Stimulated activated CD8-positive, alpha-beta memory T cell treated with anti-CD3 and anti-CD28 coated beads, Interleukin-12 subunit alpha, Interleukin-12 subunit beta, amount 100 ng/mL, for 4 hours (primary cell): ENCODE measurements around the gene SLC19A1.

Experiments
- DNase-seq: peaks from one replicate; pipeline ENCODE4 v3.0.0-alpha.2; 2020; ENCODE audit warnings: low read depth

The SLC19A1 gene

DNA sequence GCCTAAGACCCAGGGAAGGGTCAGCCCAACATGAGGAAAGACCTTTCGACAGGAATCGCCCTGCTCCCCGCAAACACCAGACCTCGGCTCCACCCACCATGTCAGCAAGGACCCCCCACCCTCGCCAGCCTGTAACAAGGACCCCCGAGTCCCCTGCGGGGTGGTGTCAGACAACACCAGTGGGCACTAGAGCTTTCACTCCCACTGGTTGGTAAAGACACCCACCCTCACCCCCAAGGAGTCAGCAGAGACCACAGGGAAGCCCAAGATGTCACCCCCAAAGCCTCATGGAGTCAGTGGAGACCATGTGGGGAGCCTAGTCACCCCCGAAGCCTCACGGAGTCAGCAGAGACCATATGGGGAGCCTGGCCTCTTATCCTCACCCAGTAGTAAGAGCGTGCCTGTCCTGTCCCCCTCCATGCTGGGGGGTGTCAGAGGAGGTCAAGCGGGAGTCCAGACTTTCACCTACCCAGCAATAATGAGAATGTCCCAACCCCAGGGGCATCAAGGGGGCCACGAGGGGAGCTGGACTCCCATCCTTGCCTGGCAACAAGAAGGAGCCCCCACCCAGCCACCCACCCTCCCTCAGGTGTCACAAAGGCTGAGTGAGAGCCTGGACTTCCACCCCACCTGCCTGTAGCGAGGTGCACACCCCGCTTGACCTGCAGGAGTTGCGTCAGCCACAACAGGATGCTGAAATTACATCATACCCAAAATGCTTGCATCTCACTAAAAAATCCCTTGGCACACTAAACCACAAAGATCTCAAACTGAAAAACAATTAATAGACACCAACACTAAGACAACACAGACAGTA, 24.8 kb downstream of the SLC19A1 start:
- DNase-seq: no peak

DNA sequence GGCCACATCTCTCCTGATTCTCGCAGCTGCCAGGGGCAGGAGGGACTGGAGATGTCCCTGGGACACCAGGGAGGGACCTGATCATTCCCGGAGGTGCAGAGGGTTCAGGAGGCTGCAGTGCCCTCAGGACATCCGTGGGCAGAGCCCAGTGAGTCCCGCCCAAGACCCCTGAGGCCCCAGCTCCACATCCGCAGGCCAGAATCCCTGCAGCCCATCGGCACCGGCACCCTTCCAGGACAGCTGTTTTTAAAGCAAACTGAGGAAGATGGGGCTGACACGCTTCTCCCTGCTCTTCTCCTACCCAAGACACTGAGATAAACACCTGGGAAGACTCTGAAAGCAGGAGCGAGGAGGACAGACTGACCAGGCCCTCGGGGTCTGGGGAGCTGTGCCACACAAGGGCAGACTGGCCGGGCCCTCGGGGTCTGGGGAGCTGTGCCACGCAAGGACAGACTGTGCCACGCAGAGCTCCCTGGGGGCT, 25.5 kb downstream of the SLC19A1 start:
- DNase-seq: no peak

DNA sequence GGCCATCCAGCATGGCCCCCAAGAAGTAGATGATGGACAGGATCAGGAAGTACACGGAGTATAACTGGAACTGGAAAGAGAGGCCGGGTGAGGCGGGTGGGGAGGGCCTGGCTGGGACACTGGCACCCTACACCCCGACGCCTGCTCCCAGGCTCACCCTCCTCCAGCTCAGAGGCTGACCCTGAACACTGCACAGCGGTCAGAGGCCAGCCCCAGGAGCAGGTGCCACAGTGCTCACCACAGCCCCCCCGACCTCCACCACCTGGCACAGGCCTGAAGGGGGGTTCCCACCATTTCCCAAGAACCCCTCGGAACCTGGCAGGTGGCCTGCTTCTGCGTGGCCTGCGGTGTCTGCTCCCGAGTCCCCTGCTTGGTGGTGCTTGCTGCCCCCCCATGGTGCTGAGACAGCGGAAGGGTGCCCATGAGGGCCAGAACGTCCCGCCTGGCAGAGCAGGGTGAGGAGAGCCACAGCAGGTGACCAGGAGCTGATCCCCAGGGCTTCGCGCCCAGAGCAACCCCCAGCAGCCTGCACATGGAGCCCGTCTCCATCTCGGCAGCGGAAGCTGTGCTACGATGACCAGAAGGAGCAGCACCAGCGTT, 26.1 kb downstream of the SLC19A1 start:
- no peak for DNase-seq

DNA sequence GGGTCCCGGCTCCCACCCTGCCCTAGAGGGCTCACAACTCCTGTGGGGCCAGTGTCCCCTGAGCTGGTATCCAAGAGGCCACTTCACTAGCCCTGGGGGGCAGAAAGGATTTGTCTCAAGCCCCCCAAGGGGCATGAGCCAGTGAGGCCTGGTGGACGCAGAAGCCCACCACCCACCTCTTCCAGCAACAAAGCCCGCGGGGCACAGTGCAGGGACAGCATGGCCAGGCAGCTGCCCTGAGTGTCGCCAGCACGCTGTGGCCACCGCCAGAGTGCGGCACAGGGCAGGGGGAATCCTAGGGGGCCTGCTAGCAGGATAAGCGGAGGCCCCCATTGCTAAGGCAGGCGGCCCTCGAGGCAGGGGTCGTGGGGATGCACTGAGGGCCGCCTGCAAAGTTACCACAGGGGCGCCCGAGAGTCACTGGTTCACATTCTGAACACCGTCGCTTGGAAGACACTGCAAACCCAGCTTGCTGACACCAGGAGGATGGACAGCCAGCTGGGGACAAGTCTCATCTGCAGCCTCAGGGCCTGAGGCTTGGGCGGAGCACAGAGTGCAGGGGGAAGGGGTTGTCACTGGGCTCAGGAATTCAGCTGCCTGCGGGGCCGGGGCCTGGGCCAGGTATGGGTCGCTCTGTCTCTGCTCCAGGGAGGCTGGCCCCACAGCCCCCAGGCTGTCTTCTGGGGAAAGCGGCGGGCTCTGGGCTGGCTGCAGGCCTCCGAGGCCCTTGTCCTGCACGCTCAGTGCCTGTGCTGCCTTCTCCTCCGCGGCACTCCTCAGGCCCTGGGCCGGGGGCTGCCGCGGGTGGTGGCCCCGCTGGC, 26.8 kb downstream of the SLC19A1 start:
- DNase-seq: no peak

DNA sequence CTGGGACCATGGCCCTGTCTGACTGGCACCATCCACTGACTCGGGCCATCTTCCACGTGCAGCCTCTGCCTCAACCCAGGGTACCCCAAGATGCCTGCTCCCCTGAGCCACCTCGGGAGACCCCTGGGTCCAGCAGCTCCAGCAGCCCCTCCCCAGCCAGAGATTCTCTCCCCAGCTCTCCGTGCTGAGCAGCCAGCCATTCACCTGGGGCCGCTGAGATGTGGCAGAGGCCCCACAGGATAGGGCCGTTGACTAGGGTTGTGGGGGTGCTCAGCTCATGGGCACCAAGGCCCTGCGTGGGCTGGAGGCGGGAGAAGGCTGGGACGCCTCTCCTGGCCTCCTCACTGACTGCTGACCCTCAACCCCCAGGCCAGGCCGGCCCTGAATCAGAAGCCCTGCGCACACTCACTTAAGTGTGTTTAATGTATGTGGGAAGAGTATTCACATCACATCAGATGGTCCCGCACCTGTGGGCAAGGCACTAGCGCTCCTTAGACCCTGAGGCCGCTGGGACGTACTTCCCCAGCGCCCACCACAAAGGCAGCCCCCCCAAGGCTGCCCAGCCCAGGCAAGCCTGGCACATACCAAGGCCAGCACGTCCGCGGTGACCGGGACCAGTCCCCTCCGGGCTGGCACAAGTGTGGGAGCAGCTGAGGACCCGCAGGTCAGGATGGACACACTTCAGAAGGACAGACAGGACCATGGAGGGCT, 27.8 kb downstream of the SLC19A1 start:
- no peak for DNase-seq

DNA sequence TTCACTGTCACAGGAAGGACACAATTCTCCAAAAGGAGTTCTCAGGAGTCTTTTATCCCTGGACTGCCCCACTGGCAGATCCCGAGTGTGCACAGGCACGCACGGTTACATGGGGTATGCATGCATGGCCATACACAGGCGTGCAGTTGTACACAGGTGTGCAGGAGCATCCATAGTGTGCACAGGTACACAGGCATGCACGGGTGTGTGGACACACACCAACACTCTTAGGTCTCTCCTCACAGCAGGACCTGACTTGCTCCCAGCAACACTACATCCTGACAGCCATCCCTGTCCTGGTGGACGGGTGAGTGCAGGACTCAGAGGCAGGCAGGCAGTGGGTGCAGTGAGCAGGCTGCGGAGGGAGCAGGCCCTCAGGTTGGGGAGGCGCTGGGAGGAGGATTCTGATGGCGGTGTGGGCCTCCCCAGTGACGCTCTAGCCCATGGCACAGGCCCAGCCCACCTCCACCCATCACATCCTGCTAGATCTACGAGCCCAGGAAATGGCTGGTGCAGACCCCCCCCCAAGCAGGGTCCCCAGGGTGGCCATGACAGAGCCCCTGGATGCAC, 28.4 kb downstream of the SLC19A1 start:
- no peak for DNase-seq

DNA sequence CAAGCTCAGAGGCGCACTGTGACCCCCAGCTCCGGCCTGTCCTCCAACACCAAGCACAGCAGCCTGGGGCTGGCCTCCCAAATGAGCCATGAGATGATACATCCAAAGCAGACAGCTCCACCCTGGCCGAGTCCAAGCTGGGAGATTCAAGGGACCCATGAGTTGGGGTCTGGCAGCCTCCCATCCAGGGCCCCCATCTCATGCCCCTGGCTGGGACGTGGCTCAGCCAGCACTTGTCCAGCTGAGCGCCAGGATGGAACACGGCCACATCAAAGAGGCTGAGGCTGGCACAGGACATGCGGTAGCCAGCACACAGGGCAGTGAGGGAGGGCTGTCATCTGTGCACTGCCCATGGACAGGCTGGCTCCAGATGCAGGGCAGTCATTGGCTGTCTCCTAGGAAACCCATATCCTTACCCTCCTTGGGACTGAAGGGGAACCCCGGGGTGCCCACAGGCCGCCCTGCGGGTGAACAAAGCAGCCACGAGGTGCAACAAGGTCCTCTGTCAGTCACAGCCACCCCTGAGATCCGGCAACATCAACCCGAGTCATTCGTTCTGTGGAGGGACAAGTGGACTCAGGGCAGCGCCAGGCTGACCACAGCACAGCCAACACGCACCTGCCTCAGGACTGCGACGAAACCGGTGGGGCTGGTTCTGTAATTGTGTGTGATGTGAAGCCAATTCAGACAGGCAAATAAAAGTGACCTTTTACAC, 29.1 kb downstream of the SLC19A1 start:
- DNase-seq: no peak

DNA sequence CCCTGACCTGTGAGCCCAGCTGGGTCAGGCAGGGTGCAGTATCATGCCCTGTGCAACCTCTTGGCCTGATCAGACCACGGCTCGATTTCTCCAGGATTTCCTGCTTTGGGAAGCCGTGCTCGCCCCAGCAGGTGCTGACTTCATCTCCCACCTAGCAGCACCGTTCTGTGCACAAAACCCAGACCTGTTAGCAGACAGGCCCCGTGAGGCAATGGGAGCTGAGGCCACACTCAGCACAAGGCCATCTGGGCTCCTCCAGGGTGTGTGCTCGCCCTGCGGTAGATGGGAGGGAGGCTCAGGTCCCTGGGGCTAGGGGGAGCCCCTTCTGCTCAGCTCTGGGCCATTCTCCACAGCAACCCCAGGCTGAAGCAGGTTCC, 29.6 kb downstream of the SLC19A1 start:
- DNase-seq: no peak

DNA sequence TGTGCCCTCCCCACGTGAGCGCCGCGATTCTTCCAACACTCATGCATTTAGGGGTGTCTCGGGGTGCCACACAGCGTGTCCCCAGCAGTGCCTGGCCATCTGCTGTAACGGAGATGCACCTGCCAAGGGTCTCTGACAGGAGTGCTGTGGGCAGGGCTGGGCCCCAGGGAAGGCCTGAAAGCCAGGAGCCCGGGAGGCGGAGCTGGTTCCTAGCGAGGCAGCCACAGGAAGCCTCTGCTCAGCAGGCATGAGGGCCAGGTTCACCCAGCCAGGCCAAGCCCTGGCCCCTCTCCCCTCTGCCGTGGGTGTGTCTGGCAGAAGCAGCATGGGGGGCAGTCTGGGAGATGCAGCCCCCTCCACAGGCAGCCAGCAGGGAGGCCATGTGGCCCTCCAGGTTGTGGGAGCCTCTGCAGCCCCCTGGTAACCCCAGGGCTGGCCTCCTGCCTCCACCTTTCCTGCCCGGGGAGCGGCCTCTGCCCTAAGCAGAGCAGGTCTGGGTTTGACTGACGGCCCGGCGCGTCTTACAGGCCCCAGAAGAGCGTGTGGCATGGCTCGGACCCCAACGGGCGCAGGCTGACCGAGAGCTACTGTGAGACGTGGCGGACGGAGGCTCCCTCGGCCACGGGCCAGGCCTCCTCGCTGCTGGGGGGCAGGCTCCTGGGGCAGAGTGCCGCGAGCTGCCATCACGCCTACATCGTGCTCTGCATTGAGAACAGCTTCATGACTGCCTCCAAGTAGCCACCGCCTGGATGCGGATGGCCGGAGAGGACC, 30.4 kb downstream of the SLC19A1 start:
- DNase-seq: no peak

DNA sequence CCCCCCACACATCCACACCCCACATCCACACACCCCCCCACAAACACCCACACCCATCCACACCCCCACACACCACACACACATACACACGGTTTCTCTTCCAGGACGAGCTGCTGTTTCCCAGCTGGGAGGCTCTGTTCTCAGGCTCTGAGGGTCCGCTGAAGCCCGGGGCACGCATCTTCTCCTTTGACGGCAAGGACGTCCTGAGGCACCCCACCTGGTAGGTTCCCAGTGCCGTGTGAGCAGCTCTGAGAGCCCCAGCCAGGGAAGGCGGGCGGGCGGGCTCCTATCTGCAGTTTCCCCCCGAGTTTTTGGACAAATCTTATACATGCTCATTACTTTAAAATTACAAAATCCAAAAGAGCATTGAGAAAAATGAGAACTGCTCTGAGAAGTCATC, 31.2 kb downstream of the SLC19A1 start:
- DNase-seq: no peak

DNA sequence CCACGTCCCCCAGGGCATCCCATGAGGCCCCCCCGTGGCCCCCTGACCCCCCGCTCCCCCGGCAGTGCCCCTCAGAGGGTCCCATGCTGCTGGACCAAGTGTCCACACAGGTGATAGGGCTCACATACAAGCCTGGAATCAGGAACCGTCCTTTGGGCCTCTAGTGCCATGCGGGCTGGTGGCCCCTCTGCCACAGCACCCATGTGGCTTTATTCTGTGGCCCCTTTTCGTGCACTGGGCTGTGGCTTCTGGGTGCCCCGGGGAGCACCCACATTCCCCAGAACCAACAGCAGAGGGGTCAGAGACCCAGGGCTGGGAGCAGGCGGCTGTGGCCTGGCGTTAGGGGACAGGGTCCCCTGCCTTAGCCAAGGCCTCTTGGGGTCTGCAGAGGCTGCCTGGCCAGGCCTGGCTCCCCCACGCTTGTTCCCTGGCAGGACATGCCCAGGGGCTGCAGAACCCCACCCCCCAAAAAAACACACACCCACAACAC, 31.7 kb downstream of the SLC19A1 start:
- DNase-seq: no peak

DNA sequence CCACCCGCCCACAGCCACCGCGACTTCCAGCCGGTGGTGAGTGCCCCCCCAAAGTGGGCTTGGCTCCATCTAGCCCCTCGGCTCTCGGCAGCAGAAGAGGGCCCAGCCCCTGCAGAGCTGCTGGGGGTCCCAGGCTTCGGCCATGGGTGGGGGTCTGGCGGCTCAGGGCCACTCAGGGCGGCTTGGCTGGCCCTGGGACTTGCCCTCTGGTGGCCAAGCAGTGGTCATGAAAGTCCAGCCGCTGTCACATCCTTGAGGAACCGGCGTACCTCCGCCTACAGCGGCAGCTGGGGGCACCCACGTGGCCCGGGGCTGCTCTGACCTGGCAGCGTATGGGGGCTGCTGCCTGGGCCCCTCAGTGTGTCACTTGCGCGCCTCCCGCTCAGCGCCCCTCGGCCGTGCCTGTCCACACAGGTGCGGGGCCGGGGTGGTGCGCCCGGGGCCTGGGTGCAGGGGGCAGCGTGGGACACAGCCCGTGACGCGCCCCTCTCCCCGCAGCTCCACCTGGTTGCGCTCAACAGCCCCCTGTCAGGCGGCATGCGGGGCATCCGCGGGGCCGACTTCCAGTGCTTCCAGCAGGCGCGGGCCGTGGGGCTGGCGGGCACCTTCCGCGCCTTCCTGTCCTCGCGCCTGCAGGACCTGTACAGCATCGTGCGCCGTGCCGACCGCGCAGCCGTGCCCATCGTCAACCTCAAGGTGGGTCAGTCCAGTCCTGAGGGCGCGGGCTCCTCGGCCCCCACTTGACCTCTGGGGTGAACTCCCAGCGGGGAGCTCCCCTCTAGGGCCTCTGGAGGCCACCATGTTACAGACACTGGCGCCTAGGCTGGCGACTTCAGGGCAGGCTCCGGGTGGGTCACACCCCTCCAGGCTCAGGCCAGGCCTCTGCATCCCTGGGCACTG, 32.4 kb downstream of the SLC19A1 start:
- DNase-seq: no peak

DNA sequence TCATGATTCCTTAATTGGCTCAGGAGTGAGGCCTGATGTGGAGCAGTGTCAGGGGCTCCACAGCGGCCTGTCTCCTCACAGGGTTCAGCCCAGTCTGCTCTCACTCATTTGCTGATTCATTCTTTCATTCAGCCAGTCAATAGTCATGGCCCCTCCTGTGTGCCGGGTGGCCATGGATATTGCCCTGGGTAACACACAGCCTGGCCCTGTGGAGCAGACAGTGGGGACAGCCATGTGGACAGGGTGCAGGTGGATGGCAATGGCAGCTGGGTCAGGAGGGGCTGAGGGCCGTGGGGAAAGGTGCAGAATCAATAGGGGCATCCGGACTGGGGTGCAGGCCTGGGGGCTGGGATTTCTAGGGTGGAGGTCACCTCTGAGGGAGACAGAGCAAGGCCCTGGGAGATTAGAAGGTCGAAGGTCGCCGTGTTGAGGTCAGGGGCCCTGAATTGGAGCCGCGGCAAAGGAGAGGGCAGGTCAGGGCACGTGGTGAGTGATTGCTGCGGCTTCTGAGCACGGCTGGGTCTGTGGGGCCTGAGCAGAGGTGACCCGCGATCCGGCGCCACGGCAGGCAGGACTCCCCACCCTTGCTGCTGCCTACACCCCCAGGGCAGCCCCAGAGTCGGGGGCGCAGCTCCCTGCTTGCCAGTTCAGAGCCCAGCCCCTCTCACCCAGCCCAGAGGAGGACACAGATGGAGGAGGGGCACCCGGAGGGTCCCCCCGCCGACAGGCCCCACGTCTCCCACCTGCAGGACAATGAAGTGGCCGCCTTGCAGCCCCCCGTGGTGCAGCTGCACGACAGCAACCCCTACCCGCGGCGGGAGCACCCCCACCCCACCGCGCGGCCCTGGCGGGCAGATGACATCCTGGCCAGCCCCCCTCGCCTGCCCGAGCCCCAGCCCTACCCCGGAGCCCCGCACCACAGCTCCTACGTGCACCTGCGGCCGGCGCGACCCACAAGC, 33.4 kb downstream of the SLC19A1 start:
- no peak for DNase-seq

DNA sequence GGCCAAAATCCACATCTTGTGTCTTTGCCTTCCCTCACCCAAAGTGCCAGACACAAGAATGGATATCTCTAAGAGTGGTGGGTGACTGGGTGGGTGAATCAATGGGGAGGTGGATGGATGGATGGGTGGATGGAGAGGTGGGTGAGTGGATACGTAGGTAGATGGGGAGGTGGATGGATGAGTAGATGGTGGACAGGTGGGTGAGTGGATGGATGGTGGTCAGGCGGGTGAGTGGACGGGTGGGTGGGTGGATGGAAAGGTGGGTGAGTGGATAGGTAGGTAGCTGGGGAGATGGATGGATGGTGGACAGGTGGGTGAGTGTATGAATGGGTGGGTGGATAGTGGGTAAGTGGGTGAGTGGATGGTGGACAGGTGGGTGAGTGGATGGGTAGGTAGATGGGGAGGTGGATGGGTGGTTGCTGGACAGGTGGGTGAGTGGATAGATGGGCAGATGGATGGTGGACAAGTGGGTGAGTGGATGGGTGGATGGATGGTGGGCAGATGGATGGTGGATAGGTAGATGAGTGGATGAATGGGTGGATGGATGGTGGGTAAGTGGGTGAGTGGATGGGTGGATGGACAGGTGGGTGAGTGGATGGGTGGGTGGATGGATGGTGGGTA, 34.2 kb downstream of the SLC19A1 start:
- no peak for DNase-seq

DNA sequence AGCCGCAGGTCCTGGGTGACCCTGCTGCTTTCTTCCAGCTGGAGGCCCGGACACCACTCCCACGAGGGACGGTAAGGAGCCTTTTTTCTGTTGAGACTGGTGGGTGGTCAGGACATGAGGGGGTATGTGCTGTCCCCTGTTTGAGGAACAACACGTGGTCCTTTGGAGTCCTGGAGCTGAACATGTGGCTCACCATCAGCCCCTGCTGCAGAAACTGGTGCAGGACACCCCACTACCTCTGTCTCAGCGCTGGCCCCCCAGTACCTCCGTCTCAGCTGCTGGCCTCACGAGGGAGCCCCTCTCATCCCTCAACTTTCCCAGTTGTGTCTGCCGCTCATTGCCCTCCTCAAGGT, 34.7 kb downstream of the SLC19A1 start:
- no peak for DNase-seq

DNA sequence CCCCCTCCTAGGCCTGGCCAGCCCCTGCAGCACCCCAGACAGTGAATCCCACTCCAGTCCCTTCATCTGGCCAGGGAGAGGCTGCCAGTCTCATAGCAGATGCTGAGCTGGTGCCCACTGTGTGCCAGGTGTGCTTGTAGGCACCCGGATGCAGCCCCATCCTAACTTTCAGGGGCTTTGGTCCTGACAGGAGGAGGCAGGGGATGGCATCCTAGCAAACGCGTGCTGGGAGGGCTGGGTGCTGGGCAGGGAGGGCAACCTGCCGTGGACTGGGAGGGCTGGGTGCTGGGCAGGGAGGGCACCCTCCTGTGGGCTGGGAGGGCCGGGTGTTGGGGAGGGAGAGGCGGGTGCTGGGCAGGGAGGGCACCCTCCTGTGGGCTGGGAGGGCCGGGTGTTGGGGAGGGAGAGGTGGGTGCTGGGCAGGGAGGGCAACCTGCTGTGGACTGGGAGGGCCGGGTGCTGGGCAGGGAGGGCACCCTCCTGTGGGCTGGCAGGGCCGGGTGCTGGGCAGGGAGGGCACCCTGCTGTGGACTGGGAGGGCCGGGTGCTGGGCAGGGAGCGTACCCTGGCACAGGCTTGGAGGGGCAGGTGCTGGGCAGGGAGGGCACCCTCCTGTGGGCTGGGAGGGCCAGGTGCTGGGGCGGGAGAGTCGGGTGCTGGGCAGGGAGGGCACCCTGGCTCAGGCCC, 35.3 kb downstream of the SLC19A1 start:
- DNase-seq: no peak

DNA sequence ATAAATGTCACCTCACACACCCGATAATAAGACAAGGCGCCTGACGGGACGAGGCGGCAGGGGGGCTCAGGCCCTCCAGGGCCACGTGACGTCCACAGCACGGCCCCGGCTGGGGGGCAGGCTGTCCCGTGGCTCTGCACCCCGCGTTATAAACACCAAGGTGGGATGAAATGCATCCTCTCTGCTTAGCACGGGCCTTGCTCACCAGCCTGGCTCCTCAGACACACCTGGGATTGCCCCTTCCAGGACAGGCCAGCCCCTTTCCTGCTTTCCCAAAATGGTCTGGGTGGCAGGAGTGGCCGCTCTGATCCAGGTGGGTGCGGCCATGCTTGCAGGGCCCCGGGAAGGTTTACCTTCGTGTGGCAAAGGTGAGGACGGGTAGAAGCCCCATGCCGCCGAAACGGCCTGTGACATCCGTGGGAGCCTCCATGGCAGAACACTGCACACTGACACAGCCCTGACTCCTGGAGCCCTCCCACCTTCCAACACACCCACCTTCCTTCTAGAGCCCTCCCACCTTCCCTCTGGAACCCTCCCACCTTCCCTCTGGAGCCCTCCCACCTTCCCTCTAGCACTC, 35.9 kb downstream of the SLC19A1 start:
- no peak for DNase-seq
